ENCODE measurements around the gene IRF7. TPM values are rescaled to one million over a fixed set of nuclear protein-coding genes. Genes with fewer than 3 reads are reported as not detected.

IRF7 gene
- total RNA-seq, 4 donors from 2014 or later: 5.4 to 25.4 (median 13.9) TPM

DNA sequence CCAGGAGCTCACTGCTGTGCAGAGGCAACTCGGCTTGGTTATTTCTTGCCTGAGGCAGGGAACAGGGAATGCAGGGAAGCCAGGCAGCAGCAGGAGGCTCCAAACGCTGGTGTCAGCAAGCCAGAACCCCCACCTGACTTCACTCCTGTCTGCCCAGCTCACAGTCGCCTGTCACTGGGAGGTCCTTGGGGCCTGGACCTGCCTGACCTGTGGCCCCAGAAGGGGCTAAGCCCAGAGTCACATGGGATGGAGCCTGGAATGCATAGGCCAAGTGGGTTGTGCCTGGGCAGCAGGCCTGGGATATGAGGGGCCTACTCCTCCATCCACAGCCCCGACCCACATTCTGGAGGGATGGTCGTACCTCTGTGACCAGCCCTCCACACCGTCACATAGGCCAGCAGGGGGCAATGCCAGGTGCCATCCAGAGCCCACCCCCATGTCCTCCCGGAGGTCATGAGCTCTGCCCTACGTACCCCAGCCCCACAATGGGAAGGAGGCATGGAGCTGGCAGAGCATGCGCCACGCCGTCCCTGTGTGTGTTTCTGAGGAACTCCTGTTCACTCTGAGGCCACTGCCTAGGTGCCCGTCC is 49.7 kb downstream of the IRF7 start:
- Histone ChIP-seq H3K9me3 (no peaks in the 10 kb centered on the region), H3K4me3 (no peak overlapping the region), H3K4me1 (peaks cover 0 to 38% (median 11%) of the 10 kb centered on the region in 3 donors), H3K36me3 (no peaks in the 10 kb centered on the region), H3K27me3 (no peaks in the 10 kb centered on the region), H3K27ac (peak overlapping the region in 1 of 4 donors; percentile 19)
- no peak for ATAC-seq
- WGBS, 2 donors (ENCODE audit: low coverage in 1 of 2): 74 to 92% methylated on average over 2 to 4 of the region's 12 CpGs
- TF ChIP-seq, protein P1, sequence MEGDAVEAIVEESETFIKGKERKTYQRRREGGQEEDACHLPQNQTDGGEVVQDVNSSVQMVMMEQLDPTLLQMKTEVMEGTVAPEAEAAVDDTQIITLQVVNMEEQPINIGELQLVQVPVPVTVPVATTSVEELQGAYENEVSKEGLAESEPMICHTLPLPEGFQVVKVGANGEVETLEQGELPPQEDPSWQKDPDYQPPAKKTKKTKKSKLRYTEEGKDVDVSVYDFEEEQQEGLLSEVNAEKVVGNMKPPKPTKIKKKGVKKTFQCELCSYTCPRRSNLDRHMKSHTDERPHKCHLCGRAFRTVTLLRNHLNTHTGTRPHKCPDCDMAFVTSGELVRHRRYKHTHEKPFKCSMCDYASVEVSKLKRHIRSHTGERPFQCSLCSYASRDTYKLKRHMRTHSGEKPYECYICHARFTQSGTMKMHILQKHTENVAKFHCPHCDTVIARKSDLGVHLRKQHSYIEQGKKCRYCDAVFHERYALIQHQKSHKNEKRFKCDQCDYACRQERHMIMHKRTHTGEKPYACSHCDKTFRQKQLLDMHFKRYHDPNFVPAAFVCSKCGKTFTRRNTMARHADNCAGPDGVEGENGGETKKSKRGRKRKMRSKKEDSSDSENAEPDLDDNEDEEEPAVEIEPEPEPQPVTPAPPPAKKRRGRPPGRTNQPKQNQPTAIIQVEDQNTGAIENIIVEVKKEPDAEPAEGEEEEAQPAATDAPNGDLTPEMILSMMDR (IDR thresholded peaks at IDR 0.05): no peak
- TF ChIP-seq EP300 (IDR thresholded peaks at IDR 0.05) (no peak), POLR2AphosphoS5 (IDR thresholded peaks at IDR 0.05) (no peak), POLR2A (IDR thresholded peaks at IDR 0.05) (no peak)

DNA sequence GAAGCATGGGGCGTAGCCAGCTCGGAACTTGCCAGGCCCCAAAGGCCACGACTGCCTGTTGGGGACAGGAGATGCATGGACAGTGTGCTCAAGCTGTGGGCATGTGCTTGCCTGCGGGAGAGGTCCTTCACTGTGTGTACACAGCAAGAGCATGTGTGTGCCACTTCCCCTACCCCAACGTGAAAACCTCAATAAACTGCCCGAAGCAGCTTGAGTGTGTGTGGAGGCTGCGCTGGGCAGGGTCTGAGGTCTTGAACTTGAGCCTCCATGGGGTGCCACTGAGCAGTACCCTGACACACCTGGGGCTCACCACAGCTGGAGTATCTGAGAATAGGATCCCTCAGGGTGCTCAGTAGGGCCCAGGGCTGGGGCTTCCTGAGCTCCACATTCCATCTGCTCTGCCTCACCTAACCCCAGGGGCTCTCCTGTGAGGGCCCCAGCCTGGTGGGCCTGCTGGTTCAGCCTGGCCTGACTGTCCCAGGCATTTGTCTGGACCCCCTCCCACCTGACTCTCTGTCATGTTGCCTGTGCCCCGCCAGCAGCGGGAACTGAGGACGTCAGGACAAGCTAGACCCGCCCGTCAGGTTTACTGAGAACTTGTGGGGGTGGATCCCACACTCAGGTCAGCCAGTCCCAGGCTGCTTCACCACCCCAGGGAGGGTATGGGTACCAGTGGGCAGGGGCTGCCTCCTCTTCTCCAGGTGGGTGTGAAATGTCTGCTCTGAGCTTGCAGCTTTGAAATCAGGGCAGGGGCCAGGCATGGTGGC is 51.8 kb downstream of the IRF7 start:
- TF ChIP-seq, protein P1 (IDR thresholded peaks at IDR 0.05): no peak
- TF ChIP-seq POLR2AphosphoS5 (IDR thresholded peaks at IDR 0.05) (no peak), EP300 (IDR thresholded peaks at IDR 0.05) (no peak), POLR2A (IDR thresholded peaks at IDR 0.05) (no peak)
- peaks cover 9% of the 10 kb centered on the region for H3K27me3 ChIP-seq
- no peaks in the 10 kb centered on the region for H3K36me3 ChIP-seq
- no peak overlapping the region for H3K4me3 ChIP-seq
- no peak for ATAC-seq
- H3K4me1 ChIP-seq: peaks cover 0 to 40% (median 11%) of the 10 kb centered on the region in 3 donors
- no peaks in the 10 kb centered on the region for H3K9me3 ChIP-seq
- H3K27ac ChIP-seq: no peak overlapping the region
- no CpG with 5 or more reads among the region's 12 CpGs for WGBS, 2 donors (ENCODE audit: low coverage in 1 of 2)

DNA sequence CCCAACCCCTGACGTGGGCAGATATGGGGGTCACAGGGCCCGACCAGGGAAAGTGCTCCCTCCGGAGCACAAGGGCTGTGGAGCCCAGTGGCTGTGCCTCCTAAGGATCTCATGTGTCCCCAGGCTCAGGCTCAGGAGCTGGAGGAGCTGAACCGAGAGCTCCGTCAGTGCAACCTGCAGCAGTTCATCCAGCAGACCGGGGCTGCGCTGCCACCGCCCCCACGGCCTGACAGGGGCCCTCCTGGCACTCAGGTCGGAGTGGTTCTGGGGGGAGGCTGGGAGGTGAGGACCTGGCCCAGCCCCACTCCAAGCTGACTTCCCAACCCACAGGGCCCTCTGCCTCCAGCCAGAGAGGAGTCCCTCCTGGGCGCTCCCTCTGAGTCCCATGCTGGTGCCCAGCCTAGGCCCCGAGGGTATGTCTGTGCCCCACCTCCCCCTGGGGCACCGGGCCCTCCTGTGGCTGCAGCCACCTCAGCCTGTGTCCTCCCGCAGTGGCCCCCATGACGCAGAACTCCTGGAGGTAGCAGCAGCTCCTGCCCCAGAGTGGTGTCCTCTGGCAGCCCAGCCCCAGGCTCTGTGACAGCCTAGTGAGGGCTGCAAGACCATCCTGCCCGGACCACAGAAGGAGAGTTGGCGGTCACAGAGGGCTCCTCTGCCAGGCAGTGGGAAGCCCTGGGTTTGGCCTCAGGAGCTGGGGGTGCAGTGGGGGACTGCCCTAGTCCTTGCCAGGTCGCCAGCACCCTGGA is 52.5 kb downstream of the IRF7 start:
- WGBS, 2 donors (ENCODE audit: low coverage in 1 of 2): no CpG with 5 or more reads among the region's 18 CpGs
- no peak for ATAC-seq
- Histone ChIP-seq H3K4me3 (no peak overlapping the region), H3K27ac (no peak overlapping the region), H3K36me3 (no peaks in the 10 kb centered on the region), H3K4me1 (peaks cover 0 to 37% (median 10%) of the 10 kb centered on the region in 3 donors), H3K9me3 (no peaks in the 10 kb centered on the region), H3K27me3 (peaks cover 17% of the 10 kb centered on the region)
- TF ChIP-seq, protein P1 (IDR thresholded peaks at IDR 0.05): no peak
- TF ChIP-seq POLR2A (IDR thresholded peaks at IDR 0.05) (no peak), EP300 (IDR thresholded peaks at IDR 0.05) (no peak), POLR2AphosphoS5 (IDR thresholded peaks at IDR 0.05) (no peak)

Small RNA genes within 50 kb of the gene (small RNA-seq; reads per million reads assigned to genes)
- 4.1 to 14.9 (median 9.4) reads per million in 4 donors for gene MIR210

Other genes starting within 250 kb of the IRF7 start
- 10 to 100 TPM in 1 of 4 donors, 1 to 10 TPM in 3; 3.2 to 10.6 (median 4.8) TPM for gene B4GALNT4, start 246.5 kb downstream of the IRF7 start, total RNA-seq
- 10 to 100 TPM in 1 of 4 donors, 1 to 10 TPM in 2, under 1 TPM in 1; 0.67 to 14.3 (median 2.3) TPM for gene PKP3, start 221.7 kb downstream of the IRF7 start, total RNA-seq
- 10 to 100 TPM; 37.4 to 49.5 (median 44.8) TPM for gene SIGIRR, start 201.0 kb downstream of the IRF7 start, total RNA-seq
- under 1 TPM in 3 of 4 donors, not detected in 1; 0.22 to 0.94 (median 0.47) TPM for gene ANO9, start 173.9 kb downstream of the IRF7 start, total RNA-seq
- gene PTDSS2, start 165.7 kb downstream of the IRF7 start, total RNA-seq: 10 to 100 TPM; 23.4 to 55.9 (median 43.1) TPM
- gene RNH1, start 108.7 kb downstream of the IRF7 start, total RNA-seq: 100 to 1,000 TPM; 243 to 354 (median 264) TPM
- gene HRAS, start 80.4 kb downstream of the IRF7 start, total RNA-seq: 10 to 100 TPM; 41.1 to 68.0 (median 53.8) TPM
- under 1 TPM in 3 of 4 donors, not detected in 1; 0.13 to 0.69 (median 0.20) TPM for gene LRRC56, start 78.4 kb downstream of the IRF7 start, total RNA-seq
- 1 to 10 TPM in 3 of 4 donors, under 1 TPM in 1; 0.81 to 2.1 (median 1.1) TPM for gene LMNTD2, start 55.2 kb downstream of the IRF7 start, total RNA-seq
- gene RASSF7, start 55.0 kb downstream of the IRF7 start, total RNA-seq: 10 to 100 TPM in 2 of 4 donors, 1 to 10 TPM in 2; 3.4 to 12.5 (median 8.6) TPM
- gene PHRF1, start 39.5 kb downstream of the IRF7 start, total RNA-seq: 10 to 100 TPM; 18.0 to 28.0 (median 25.1) TPM
- gene CDHR5, start 9.0 kb upstream of the IRF7 start, total RNA-seq: not detected
- gene SCT, start 11.2 kb upstream of the IRF7 start, total RNA-seq: not detected
- gene DRD4, start 21.3 kb upstream of the IRF7 start, total RNA-seq: under 1 TPM in 1 of 4 donors, not detected in 3; 0.27 TPM
- gene DEAF1, start 79.3 kb upstream of the IRF7 start, total RNA-seq: 10 to 100 TPM; 19.9 to 45.0 (median 35.0) TPM
- 10 to 100 TPM; 35.6 to 65.8 (median 48.6) TPM for gene TMEM80, start 79.9 kb upstream of the IRF7 start, total RNA-seq
- 10 to 100 TPM in 3 of 4 donors, 1 to 10 TPM in 1; 9.7 to 33.9 (median 24.0) TPM for gene EPS8L2, start 90.3 kb upstream of the IRF7 start, total RNA-seq
- 100 to 1,000 TPM; 161 to 201 (median 185) TPM for gene TALDO1, start 131.5 kb upstream of the IRF7 start, total RNA-seq
- gene GATD1, start 161.5 kb upstream of the IRF7 start, total RNA-seq: 10 to 100 TPM; 28.9 to 33.8 (median 31.2) TPM
- gene CEND1, start 174.1 kb upstream of the IRF7 start, total RNA-seq: 1 to 10 TPM in 1 of 4 donors, under 1 TPM in 3; 0.17 to 2.9 (median 0.58) TPM
- gene SLC25A22, start 182.3 kb upstream of the IRF7 start, total RNA-seq: 10 to 100 TPM in 1 of 4 donors, 1 to 10 TPM in 3; 5.2 to 14.5 (median 6.9) TPM
- gene PIDD1, start 189.3 kb upstream of the IRF7 start, total RNA-seq: 10 to 100 TPM in 2 of 4 donors, 1 to 10 TPM in 2; 1.6 to 23.7 (median 9.0) TPM
- 100 to 1,000 TPM; 165 to 880 (median 462) TPM for gene RPLP2, start 194.0 kb upstream of the IRF7 start, total RNA-seq
- 10 to 100 TPM; 39.7 to 79.4 (median 58.9) TPM for gene PNPLA2, start 203.0 kb upstream of the IRF7 start, total RNA-seq
- 10 to 100 TPM in 1 of 4 donors, 1 to 10 TPM in 3; 4.1 to 10.3 (median 6.4) TPM for gene CRACR2B, start 212.0 kb upstream of the IRF7 start, total RNA-seq
- gene CD151, start 217.0 kb upstream of the IRF7 start, total RNA-seq: 100 to 1,000 TPM; 277 to 794 (median 465) TPM
- gene POLR2L, start 226.6 kb upstream of the IRF7 start, total RNA-seq: 10 to 100 TPM; 65.5 to 86.0 (median 71.8) TPM
- gene TSPAN4, start 226.9 kb upstream of the IRF7 start, total RNA-seq: 100 to 1,000 TPM in 3 of 4 donors, 10 to 100 TPM in 1; 66.5 to 115 (median 112) TPM